ENCODE measurements around the gene SGMS1. TPM values are rescaled to one million over a fixed set of nuclear protein-coding genes. Genes with fewer than 3 reads are reported as not detected.
"Not testable (repeated sequence)": the region's sequence is repeated elsewhere in the genome, so short reads cannot be mapped to it uniquely, and the experiment has no call there.

SGMS1 gene
- total RNA-seq, 2 experiments from 2014 or later: 7.5 to 9.0 TPM

- no peak for ATAC-seq
- Mint-ChIP-seq H3K4me1 (peaks cover 5% of the 10 kb centered on the region), H3K9me3 (ENCODE audit: low read depth) (no peaks in the 10 kb centered on the region), H3K4me3 (no peak overlapping the region), H3K27ac (no peak overlapping the region), H3K36me3 (ENCODE audit: low read depth) (peaks cover 19% of the 10 kb centered on the region), H3K27me3 (no peaks in the 10 kb centered on the region)
- POLR2A ChIA-PET: interaction anchor here (1.0 kb wide), 1 partner anchor 176 kb away, joined by 3 read pairs; no protein-coding TSS in a partner anchor
- CTCF ChIA-PET: interaction anchor here (0.6 to 1.7 kb wide), 3 partner anchors 17 to 130 kb away, joined by 3 to 4 read pairs (median 4); no protein-coding TSS in a partner anchor
- intact Hi-C loops (cut with DNase I, micrococcal nuclease): no loop called here
- no peak for DNase-seq
Observed at GRCh38 chr10:50461123-50461522, 162.6 kb downstream of the SGMS1 start.

GRCh38 chr10:50456719-50457118 lies 167.0 kb downstream of the SGMS1 start:
- intact Hi-C loops (cut with DNase I, micrococcal nuclease): no loop called here
- no peaks in the 10 kb centered on the region for H3K27me3 Mint-ChIP-seq
- no peak overlapping the region for H3K4me3 Mint-ChIP-seq
- no peak for ATAC-seq
- H3K36me3 Mint-ChIP-seq (ENCODE audit: low read depth): peaks cover 22% of the 10 kb centered on the region
- ChIA-PET POLR2A (no interaction called here), CTCF (no interaction called here)
- no peaks in the 10 kb centered on the region for H3K9me3 Mint-ChIP-seq (ENCODE audit: low read depth)
- H3K27ac Mint-ChIP-seq: no peak overlapping the region
- H3K4me1 Mint-ChIP-seq: peaks cover 13% of the 10 kb centered on the region
- DNase-seq: no peak

GRCh38 chr10:50453940-50454339 lies 169.8 kb downstream of the SGMS1 start:
- POLR2A ChIA-PET: no interaction called here

GRCh38 chr10:50452603-50453002 lies 171.2 kb downstream of the SGMS1 start:
- POLR2A ChIA-PET: no interaction called here

More at GRCh38 chr10:50453940-50454339, 169.8 kb downstream of the SGMS1 start:
- Mint-ChIP-seq H3K4me1 (peaks cover 13% of the 10 kb centered on the region), H3K27me3 (no peaks in the 10 kb centered on the region), H3K4me3 (no peak overlapping the region), H3K36me3 (ENCODE audit: low read depth) (peaks cover 14% of the 10 kb centered on the region), H3K27ac (no peak overlapping the region), H3K9me3 (ENCODE audit: low read depth) (no peaks in the 10 kb centered on the region)
- CTCF ChIA-PET: no interaction called here
- ATAC-seq: no peak
- intact Hi-C loops (cut with DNase I, micrococcal nuclease): no loop called here
- no peak for DNase-seq

GRCh38 chr10:50447691-50448090 lies 176.1 kb downstream of the SGMS1 start:
- no peak overlapping the region for H3K4me3 Mint-ChIP-seq
- ATAC-seq (no peak), DNase-seq (no peak)
- H3K4me1 Mint-ChIP-seq: peaks cover 3% of the 10 kb centered on the region
- H3K27ac Mint-ChIP-seq: no peak overlapping the region
- POLR2A ChIA-PET: no interaction called here
- H3K9me3 Mint-ChIP-seq (ENCODE audit: low read depth): no peaks in the 10 kb centered on the region
- no peaks in the 10 kb centered on the region for H3K27me3 Mint-ChIP-seq
- peaks cover 28% of the 10 kb centered on the region for H3K36me3 Mint-ChIP-seq (ENCODE audit: low read depth)
- intact Hi-C loops (cut with DNase I, micrococcal nuclease): no loop called here
- CTCF ChIA-PET: interaction anchor here (1.0 kb wide), 1 partner anchor 14 kb away, joined by 3 read pairs; no protein-coding TSS in a partner anchor

More at GRCh38 chr10:50452603-50453002, 171.2 kb downstream of the SGMS1 start:
- H3K27ac Mint-ChIP-seq: no peak overlapping the region
- no peak overlapping the region for H3K4me3 Mint-ChIP-seq
- ATAC-seq (no peak), DNase-seq (no peak)
- intact Hi-C loops (cut with DNase I, micrococcal nuclease): no loop called here
- peaks cover 18% of the 10 kb centered on the region for H3K36me3 Mint-ChIP-seq (ENCODE audit: low read depth)
- H3K9me3 Mint-ChIP-seq (ENCODE audit: low read depth): no peaks in the 10 kb centered on the region
- H3K4me1 Mint-ChIP-seq: peaks cover 15% of the 10 kb centered on the region
- H3K27me3 Mint-ChIP-seq: no peaks in the 10 kb centered on the region
- CTCF ChIA-PET: no interaction called here

GRCh38 chr10:50445777-50446176 lies 178.0 kb downstream of the SGMS1 start:
- H3K27me3 Mint-ChIP-seq; H3K9me3 Mint-ChIP-seq (ENCODE audit: low read depth); ATAC-seq; H3K27ac Mint-ChIP-seq; DNase-seq; H3K4me1 Mint-ChIP-seq; H3K4me3 Mint-ChIP-seq; POLR2A ChIA-PET; intact Hi-C loops (cut with DNase I, micrococcal nuclease); CTCF ChIA-PET: not testable (repeated sequence)
- H3K36me3 Mint-ChIP-seq (ENCODE audit: low read depth): peaks cover 24% of the 10 kb centered on the region

GRCh38 chr10:50440489-50440888 lies 183.3 kb downstream of the SGMS1 start:
- intact Hi-C loops (cut with DNase I, micrococcal nuclease): no loop called here
- ChIA-PET POLR2A (no interaction called here), CTCF (interaction anchor here (1.2 kb wide), 1 partner anchor 14 kb away, joined by 3 read pairs; no protein-coding TSS in a partner anchor)
- H3K9me3 Mint-ChIP-seq (ENCODE audit: low read depth): no peaks in the 10 kb centered on the region
- H3K27me3 Mint-ChIP-seq: no peaks in the 10 kb centered on the region
- H3K27ac Mint-ChIP-seq: no peak overlapping the region
- H3K4me1 Mint-ChIP-seq: peaks cover 18% of the 10 kb centered on the region
- no peak for ATAC-seq
- no peak overlapping the region for H3K4me3 Mint-ChIP-seq
- DNase-seq: no peak
- peaks cover 13% of the 10 kb centered on the region for H3K36me3 Mint-ChIP-seq (ENCODE audit: low read depth)

GRCh38 chr10:50439806-50440205 lies 183.9 kb downstream of the SGMS1 start:
- Mint-ChIP-seq H3K27me3 (no peaks in the 10 kb centered on the region), H3K4me3 (no peak overlapping the region), H3K27ac (no peak overlapping the region), H3K36me3 (ENCODE audit: low read depth) (peaks cover 14% of the 10 kb centered on the region), H3K9me3 (ENCODE audit: low read depth) (no peaks in the 10 kb centered on the region), H3K4me1 (peaks cover 18% of the 10 kb centered on the region)
- intact Hi-C loops (cut with DNase I, micrococcal nuclease): no loop called here
- DNase-seq (no peak), ATAC-seq (no peak)
- CTCF ChIA-PET: no interaction called here
- POLR2A ChIA-PET: no interaction called here

GRCh38 chr10:50439187-50439586 lies 184.6 kb downstream of the SGMS1 start:
- Mint-ChIP-seq H3K9me3 (ENCODE audit: low read depth) (no peaks in the 10 kb centered on the region), H3K36me3 (ENCODE audit: low read depth) (peaks cover 15% of the 10 kb centered on the region), H3K27ac (no peak overlapping the region), H3K4me1 (peaks cover 20% of the 10 kb centered on the region), H3K27me3 (no peaks in the 10 kb centered on the region), H3K4me3 (no peak overlapping the region)
- intact Hi-C loops (cut with DNase I, micrococcal nuclease): no loop called here
- CTCF ChIA-PET: no interaction called here
- DNase-seq (no peak), ATAC-seq (no peak)
- POLR2A ChIA-PET: no interaction called here

- Mint-ChIP-seq H3K27me3 (no peaks in the 10 kb centered on the region), H3K4me3 (no peak overlapping the region), H3K4me1 (peaks cover 27% of the 10 kb centered on the region), H3K9me3 (ENCODE audit: low read depth) (no peaks in the 10 kb centered on the region), H3K36me3 (ENCODE audit: low read depth) (peaks cover 15% of the 10 kb centered on the region), H3K27ac (no peak overlapping the region)
- ChIA-PET POLR2A (interaction anchor here (0.6 kb wide), 1 partner anchor 186 kb away, joined by 3 read pairs; no protein-coding TSS in a partner anchor), CTCF (no interaction called here)
- DNase-seq (no peak), ATAC-seq (peak; percentile 33)
- intact Hi-C loops (cut with DNase I, micrococcal nuclease): no loop called here
Observed at GRCh38 chr10:50438049-50438936, 185.5 kb downstream of the SGMS1 start.

- POLR2A ChIA-PET: no interaction called here
Observed at GRCh38 chr10:50437248-50437647, 186.5 kb downstream of the SGMS1 start.

GRCh38 chr10:50436805-50437204 lies 187.0 kb downstream of the SGMS1 start:
- intact Hi-C loops (cut with DNase I, micrococcal nuclease): no loop called here
- Mint-ChIP-seq H3K27ac (no peak overlapping the region), H3K36me3 (ENCODE audit: low read depth) (peaks cover 22% of the 10 kb centered on the region), H3K27me3 (no peaks in the 10 kb centered on the region), H3K4me3 (no peak overlapping the region), H3K9me3 (ENCODE audit: low read depth) (no peaks in the 10 kb centered on the region), H3K4me1 (peaks cover 40% of the 10 kb centered on the region)
- DNase-seq: no peak
- ATAC-seq: no peak
- CTCF ChIA-PET: no interaction called here
- POLR2A ChIA-PET: no interaction called here

More at GRCh38 chr10:50437248-50437647, 186.5 kb downstream of the SGMS1 start:
- Mint-ChIP-seq H3K27ac (peak overlapping the region; percentile 27), H3K4me1 (peaks cover 37% of the 10 kb centered on the region), H3K4me3 (no peak overlapping the region), H3K9me3 (ENCODE audit: low read depth) (no peaks in the 10 kb centered on the region), H3K27me3 (no peaks in the 10 kb centered on the region), H3K36me3 (ENCODE audit: low read depth) (peaks cover 21% of the 10 kb centered on the region)
- intact Hi-C loops (cut with DNase I, micrococcal nuclease): no loop called here
- no peak for DNase-seq
- ATAC-seq: no peak
- CTCF ChIA-PET: no interaction called here
